Skin of body (tissue), 2 donors: ENCODE data around the gene SNX18. TPM values are rescaled to one million over a fixed set of nuclear protein-coding genes. Genes with fewer than 3 reads are reported as not detected.
"Not testable (repeated sequence)": the region's sequence is repeated elsewhere in the genome, so short reads cannot be mapped to it uniquely, and the experiment has no call there.

ENCODE experiments used
- DNase-seq: peaks from one replicate; lab custom pipeline; 2025; lab: John Stamatoyannopoulos, UW
- total RNA-seq: library from RNA; depleted of rRNA; stranded (reverse); fragments of >200 nt; gene quantifications from one replicate; pipeline ENCODE4 v1.2.3, GENCODE V29; 2014

Gene SNX18, protein sequence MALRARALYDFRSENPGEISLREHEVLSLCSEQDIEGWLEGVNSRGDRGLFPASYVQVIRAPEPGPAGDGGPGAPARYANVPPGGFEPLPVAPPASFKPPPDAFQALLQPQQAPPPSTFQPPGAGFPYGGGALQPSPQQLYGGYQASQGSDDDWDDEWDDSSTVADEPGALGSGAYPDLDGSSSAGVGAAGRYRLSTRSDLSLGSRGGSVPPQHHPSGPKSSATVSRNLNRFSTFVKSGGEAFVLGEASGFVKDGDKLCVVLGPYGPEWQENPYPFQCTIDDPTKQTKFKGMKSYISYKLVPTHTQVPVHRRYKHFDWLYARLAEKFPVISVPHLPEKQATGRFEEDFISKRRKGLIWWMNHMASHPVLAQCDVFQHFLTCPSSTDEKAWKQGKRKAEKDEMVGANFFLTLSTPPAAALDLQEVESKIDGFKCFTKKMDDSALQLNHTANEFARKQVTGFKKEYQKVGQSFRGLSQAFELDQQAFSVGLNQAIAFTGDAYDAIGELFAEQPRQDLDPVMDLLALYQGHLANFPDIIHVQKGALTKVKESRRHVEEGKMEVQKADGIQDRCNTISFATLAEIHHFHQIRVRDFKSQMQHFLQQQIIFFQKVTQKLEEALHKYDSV
- 33.9 TPM for total RNA-seq

DNA sequence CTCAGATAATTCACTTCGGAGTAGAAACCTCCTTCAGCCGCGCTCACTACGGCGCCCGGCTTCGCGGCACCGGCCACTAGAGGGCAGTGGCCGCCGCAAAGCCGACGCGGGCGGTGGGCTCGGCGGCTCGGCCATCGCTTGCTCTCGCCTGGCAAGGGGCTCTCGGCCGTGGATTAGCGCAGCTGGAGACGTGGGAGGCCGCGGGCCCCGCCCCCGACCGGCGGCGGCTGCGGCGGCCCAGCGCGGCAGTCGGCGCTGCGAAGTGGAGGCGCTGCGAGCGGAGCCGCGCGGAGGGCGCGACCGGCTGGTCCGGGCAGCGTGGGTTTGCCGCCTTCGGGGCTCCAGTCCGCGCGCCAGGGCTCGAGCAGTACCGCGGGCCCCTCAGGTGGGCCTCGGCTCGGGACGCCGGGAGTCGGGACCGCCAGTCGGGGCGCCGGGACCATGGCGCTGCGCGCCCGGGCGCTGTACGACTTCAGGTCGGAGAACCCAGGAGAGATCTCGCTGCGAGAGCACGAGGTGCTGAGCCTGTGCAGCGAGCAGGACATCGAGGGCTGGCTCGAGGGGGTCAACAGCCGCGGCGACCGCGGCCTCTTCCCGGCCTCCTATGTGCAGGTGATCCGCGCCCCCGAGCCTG, at the start of gene SNX18:
TSS of gene SNX18 (plus strand) at position 248 of the 634 bp plus-strand sequence. CDS start at position 442, 194 bp downstream.
- peak; percentile 91 for DNase-seq

DNA sequence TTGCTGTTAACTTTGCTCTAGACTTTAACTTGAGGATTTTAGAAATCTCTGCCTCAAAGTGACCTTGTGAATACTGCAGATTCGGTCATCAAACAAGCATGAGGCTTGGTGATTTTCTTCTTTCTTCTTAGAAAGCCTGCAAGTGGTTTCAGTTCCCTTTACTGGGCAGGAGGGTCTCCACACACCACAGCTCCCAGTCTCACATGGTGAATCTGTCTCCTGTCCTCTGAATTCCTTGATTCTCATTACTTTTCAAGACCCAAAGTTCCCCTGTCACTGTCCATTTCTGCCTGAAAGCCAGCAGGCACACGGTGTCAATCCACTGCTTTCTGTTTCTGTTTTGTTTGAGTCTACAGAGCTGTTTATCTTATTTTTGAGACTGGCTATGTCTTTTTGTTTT, 47.9 kb upstream of the SNX18 start:
- no peak for DNase-seq

DNA sequence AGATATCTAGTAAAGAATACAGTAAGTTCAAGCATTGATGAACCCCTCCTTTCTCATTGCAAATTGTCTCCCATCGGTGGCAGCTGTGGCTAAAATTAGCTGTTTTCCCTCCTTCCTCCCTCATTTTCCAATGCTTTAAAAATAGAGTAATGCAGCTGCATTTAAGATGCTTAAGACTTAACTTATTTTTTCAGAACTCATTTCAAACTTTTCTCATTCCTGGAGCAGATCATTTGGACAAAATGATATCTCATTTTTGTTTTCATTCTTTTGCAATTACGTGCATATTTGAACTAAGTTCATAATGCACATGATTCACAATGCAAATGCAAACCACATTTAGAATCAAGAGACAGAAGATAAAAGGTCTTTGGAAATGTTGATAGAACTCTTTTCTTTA, 47.4 kb upstream of the SNX18 start:
- DNase-seq = peak; percentile 90

DNA sequence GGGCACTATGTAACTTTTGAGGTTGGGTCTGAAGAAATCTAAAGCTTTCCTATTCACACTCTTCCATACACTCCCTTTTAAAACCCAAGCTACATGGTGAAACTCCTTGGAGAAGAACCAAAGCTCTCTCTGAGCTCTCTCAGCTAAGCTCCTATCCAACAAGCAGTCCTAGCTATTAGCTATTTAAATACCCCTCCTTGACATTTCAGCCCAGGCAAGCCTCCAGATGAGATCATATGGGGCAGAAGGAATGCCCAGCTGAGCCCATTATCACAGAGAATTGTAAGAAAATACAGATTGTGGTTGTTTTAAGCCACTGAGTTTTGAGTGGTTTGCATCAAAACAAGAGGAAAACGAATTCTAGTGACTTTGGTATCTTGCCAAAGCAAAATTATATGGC, 46.9 kb upstream of the SNX18 start:
- DNase-seq = peak; percentile 59

DNA sequence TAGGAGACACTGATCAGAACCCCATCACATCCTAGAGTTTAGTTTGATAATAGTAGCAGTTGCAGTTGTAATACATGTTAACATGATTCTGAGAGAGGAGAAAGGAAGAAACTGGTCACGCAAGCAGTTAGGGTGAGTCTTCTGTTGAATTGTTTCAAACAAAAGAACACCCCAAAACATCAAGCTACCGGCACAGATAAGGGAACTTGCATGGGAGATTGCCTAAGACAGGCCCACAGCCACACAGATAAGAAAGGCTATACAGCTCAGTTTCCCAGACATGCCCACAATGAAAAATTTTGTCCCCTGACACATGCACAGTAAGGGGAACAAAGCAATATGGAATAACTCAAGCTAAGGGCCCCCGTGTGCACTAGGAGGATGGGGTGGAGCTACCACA, 46.2 kb upstream of the SNX18 start:
- no peak for DNase-seq

DNA sequence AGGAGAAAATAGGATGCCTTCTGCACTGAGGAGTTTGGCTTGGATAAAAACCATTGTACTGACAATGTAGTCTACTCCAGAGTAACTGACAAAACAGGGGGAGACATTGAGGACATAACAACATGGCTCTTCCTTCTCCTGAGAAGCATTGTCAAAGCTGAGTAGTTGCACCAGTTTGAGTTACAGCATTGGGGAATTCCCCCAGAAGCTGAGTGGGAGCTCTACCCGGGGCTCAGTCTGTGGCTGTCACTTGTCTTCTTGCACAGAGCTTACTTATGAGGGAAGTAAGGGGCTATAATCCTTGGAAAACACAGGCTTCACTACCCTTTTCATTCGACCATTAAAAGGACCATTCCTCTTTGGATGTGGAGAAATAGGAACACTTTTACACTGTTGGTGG, 40.9 kb upstream of the SNX18 start:
- no peak for DNase-seq

DNA sequence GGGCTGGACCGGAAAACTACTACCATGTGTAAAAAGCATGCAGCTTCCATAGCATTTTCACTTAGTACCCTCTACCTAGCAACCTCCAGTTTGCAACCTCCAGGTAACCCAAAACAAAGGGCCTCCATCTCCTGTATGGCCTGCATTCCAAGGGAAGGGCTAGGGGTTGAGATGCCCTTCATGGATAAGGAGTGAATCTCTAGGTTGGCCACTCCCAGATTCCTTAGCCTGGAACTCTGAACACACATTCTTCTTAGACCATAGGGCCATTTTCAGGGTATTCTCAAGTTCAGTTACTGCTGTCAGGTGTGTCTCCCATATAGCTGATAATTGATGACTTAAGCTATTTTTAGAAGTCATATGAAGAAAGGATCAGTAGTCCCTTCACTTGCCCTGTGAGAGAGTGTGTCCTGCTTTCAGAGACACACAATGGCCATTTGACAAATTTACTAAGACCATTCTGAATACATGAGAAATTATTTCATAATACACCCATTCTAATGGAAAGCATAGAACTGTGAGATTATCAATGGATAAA, 39.5 kb upstream of the SNX18 start:
- no peak for DNase-seq

DNA sequence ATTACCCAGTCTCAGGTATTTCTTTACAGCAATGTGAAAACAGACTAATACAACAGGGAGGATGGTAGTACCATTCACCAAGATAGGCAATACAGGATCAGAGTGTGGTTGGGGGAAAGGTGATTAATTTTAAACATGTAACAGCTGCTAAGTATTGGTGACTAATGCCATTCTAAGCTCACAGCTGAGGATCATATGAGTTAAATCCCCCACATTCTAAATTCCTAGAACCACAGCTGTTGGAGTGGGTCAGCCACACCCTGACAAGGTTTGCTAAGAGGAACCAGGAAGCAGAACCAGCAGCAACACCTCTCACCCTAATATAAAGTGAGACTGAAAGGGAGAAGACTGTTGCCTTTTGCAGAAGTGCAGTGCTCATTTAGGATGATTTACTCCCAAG, 37.3 kb upstream of the SNX18 start:
- DNase-seq = no peak

DNA sequence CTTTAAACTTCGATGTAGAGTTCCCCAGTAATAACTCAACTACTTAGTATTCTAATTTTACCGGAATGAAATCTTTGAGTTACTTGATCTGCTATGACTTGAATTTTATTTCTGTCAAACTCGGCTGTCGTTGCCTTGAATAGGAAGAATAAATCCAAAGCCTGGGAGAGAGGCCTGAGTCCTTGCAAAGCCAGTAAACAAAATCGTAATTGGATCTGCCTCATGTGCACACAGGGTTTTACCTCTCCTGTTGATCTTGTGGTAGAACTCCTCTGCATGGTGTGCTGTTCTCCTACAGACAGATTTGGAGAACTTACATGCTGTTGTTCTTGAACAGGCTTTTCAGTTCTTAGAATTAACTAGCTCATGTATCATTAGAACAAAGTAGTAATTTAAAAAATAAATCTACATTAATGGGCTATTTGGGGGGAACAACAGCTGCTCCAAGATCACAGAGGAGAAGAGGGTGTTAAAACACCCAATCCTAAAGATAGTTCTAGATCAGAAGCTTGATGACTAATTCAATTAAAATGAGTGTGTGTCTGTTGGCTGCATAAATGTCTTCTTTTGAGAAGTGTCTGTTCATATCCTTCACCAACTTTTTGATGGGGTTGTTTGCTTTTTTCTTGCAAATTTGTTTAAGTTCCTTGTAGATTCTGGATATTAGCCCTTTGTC, 33.2 kb upstream of the SNX18 start:
- no peak for DNase-seq

DNA sequence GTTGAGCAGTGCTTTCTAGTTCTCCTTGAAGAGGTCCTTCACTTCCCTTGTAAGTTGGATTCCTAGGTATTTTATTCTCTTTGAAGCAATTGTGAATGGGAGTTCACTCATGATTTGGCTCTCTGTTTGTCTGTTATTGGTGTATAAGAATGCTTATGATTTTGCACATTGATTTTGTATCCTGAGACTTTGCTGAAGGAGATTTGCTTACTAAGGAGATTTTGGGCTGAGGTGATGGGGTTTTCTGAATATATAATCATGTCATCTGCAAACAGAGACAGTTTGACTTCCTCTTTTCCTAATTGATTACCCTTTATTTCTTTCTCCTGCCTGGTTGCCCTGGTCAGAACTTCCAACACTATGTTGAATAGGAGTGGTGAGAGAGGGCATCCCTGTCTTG, 31.9 kb upstream of the SNX18 start:
- not testable (repeated sequence) for DNase-seq

DNA sequence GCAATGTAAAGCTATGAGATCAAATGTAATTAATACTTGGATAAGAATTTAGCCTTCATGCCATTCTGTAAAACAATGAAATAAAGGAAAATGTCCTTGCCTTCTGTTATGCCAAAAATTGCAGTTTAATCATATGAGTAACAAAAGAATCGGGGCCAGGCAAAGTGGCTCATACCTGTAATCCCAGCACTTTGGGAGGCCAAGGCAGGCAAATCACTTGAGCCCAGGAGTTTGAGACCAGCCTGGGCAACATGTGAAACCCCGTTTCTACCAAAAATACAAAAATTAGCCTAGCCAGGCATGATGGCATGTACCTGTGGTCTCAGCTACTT, 27.9 kb upstream of the SNX18 start:
- DNase-seq = not testable (repeated sequence)

DNA sequence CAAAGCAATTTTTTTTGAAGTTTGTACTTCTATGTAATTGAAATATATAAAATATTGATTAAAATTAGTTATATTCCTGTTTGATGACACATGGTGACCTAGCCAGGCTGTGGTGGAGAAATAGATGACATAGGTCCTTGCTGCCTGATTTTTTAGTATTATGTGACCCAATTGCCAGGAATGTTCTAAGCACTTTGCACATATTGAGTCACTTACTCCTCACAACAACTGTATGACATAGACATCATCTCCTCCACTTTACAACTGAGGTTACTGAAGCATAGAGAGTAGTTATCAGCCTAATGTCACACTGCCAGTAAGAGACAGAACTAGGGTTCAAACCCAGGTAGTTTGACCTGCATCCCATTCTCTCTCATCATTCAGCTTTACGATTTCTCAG, 26.2 kb upstream of the SNX18 start:
- DNase-seq = no peak

DNA sequence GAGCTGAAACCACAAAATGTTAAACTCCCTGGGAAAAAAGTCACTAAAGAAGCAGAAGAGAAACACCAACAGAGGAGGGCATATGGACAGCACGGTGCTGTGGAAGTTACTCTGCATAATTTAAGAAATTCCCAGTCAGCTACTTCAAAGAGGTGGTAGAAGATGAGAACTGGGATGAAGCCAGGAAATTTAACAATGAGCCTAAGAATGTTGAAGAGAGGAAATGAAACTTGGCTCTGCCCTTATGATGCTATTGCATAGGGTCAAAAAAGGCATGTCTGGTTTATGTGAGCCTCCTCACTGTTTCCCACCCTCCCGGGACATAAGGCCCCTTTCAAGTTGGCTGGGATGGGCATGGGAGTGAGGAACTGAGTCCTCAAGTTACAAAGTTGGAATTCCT, 25.4 kb upstream of the SNX18 start:
- DNase-seq = no peak

DNA sequence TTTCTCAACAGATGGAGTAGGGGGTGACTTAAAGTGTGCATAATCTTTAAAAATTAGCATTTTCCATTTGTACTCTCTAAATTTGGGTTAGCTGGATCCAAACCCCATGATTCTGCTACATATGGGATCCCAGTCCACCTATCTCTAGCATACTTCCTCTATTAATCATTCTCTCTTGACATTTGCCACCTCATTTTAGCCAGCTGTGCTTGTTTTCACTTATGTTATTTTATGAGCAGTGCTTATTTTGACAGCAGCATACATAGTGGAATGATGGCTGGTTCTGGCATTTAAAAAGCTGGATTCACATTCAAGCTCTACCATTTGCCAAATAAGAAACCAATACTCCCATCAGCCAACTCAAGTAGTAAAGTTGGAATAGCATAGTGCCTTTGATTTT, 22.5 kb upstream of the SNX18 start:
- DNase-seq = no peak

DNA sequence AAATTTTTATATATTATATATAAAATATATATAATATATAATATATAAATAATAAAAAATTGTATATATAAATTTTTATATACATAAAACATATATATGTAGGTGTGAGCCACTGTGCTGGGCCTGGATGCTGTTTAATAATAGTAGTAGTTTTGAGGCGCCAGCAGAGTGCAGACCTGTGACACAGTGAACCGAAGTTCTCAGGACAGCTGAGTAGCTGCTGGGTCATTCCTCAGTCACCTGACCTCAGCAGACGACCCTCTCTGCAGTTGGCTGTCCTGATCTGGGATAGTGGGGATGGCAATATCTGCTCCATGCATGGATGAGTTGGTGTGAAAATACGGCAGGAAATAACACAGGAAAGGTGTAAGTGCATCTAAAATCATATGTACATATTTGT, 3.3 kb upstream of the SNX18 start:
- DNase-seq = no peak

DNA sequence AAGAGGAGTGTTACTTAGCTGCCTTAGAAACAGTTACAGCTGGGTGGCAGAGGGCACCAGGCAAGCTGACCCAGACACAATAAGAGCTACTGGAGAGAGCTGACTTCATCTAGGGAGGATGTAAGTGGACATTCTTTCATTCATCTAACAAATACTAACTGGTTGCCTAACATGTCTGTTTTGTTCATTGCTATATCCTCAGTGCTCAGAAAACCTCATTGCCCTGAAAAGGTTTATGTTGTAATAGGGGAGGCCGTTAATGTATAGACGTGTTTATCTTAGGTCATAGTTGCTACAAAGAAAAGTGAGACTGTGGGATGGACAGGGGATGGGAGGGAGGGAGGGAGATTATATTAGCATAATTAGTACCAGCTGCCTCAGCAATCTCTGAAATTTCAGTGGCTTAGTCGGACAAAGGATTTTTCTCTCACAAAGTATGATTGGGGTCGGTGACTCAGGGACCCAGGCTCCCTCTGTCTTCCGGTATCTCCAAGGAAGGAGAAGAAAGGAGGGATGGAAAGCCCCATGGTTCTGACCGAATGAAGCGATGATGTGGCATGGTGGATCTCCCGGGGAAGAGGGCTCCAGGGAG, 2.6 kb upstream of the SNX18 start:
- no peak for DNase-seq

DNA sequence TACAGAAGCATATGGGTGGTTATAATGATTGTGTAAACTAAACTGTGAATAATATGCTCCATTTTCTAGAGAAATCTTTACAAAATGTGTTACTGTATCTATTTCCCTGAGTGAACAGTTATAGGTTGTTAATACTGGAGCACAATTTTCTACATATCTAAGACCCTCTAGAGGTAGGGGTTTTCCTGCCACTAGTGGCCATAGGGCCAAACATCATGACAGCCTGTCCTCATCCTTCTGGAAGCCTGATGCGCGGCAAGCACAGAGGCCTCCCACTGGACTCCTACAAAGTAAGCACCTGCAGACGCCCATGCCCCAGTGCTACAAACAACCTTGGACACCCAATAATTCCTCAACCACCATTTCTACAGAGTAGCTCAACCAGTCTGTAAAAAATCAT, 1.9 kb upstream of the SNX18 start:
- no peak for DNase-seq

DNA sequence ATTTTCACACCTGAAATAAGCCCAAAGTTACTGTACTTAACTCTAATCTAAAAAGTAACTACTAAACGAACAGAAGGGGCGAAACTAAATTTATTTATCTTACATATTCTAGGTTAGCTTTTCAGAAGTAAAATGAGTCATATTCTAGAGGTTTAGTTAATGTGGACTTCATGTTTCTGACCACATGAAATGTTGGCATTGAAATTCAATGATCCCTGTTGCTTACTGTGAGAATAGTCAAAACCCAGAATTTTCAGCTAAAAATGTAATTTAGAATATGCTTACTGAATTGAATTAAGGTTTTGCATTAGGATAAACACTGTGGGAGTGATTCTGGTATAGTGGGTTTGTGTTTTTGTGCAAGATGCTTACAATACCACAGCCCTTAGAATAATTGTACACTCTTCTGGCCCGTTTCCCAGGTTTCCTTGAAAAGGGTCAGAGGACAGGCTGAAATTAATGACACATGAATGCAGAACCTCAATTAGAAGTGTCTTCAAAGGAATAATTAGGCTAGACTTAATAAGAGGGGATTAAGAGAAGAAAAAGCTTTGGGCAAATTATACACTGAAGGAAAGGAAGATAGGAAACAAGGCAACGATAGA, 1.4 kb upstream of the SNX18 start:
- no peak for DNase-seq

DNA sequence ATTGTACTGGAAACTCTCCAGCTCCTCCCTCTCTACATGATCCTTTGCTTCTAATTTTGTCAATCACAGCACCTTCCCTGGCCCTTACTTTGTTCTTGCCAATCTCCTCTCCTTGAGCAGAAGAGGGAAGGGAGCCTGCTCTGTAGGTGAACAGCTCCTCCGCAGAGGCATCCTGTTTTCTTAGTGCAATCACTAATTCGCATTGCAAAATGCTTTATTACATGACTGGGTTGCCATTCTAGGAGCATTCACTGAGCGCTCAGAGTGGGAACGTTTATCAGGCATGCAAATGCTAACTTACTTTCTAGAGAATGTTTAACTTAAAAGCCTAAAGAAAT, 416 bp upstream of the SNX18 start:
- no peak for DNase-seq

DNA sequence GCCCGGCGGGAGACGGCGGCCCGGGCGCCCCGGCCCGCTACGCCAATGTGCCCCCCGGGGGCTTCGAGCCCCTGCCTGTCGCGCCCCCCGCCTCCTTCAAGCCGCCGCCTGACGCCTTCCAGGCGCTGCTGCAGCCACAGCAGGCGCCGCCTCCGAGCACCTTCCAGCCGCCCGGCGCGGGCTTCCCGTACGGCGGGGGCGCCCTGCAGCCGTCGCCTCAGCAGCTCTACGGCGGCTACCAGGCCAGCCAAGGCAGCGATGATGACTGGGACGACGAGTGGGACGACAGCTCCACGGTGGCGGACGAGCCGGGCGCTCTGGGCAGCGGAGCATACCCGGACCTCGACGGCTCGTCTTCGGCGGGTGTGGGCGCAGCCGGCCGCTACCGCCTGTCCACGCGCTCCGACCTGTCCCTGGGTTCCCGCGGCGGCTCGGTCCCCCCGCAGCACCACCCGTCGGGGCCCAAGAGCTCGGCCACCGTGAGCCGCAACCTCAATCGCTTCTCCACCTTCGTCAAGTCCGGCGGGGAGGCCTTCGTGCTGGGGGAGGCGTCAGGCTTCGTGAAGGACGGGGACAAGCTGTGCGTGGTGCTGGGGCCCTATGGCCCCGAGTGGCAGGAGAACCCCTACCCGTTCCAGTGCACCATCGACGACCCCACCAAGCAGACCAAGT, 723 bp downstream of the SNX18 start:
- no peak for DNase-seq
